Transverse colon (tissue), 4 donors: ENCODE results near the gene FAM110D.
A peak's percentile ranks its signal among the peaks of the same experiment; 100 is the strongest.

Source experiments
- CTCF ChIP-seq, 5 experiments: fragments of 200-600 bp in 3 of 5; fragments of 450-650 bp in 2 of 5; sonication (generic) in 3 of 5; IDR thresholded peaks; 1 replicate in 2 of 5; 2 replicates in 3 of 5; pipeline ENCODE4 v1.5.1; 2016 to 2017; ENCODE audit warnings: antibody characterized with exemption in 5 of 5, inconsistent platforms in 3 of 5, mild to moderate bottlenecking in 2 of 5, moderate library complexity in 1 of 5
- EP300 ChIP-seq: sonication (generic); formaldehyde crosslinking; IDR thresholded peaks from one replicate; pipeline ENCODE4 v1.6.1; 2017; ENCODE audit warnings: antibody characterized with exemption, low read depth
- POLR2AphosphoS5 ChIP-seq, 3 donors: sonication (generic); formaldehyde crosslinking; IDR thresholded peaks; one replicate each; pipeline ENCODE4 v1.6.1; 2016; ENCODE audit warnings: antibody characterized with exemption in 3 of 3

- TF ChIP-seq CTCF (IDR thresholded peaks at IDR 0.05), result peak in 2 of 5 experiments; percentile 4 to 9
- TF ChIP-seq POLR2AphosphoS5 (IDR thresholded peaks at IDR 0.05), result no peak
- no peak for TF ChIP-seq EP300
These were observed 2.7 kb downstream of the FAM110D start for GRCh38 chr1:26161415-26162219.
